ENCODE measurements around the gene DDIT4. TPM values are rescaled to one million over a fixed set of nuclear protein-coding genes. Genes with fewer than 3 reads are reported as not detected.

Gene DDIT4
- total RNA-seq, 4 donors from 2014 or later: 274 to 929 (median 421) TPM

DNA sequence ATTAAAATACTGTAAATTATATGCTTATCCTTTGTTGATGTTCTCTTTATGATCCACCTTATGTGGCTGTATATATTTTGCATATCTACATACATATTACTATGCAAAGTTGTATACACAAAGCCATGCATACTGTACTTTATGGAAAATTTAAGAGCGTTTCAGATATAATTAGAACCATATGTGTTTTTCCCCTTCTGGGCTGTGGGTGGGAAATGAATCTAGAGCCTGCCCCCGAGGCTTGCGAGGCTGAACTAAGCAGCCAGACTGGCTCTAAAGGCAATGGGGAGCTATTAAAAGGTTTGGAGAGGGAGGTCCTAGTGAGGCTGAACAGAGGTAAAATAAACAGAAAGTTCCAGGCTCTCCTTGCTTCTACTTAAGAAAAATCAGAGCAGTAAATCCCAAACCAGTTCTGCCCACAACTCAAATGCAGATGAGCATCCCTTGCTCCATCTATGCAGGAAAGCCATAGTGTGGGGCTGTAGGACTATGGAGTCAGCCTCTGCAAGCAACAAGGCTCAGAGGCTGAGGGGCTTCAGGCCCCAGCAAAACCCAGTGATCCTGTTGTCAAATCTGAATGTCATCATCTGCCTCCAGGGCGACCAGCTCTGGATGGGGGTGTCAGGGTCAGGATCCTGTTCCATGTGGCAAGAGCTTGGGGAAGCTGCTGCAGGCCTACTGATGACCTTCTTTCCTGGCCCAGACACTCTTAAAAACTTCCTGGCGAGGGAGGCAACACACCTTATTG lies 14.1 kb upstream of the DDIT4 start:
- 31 to 40% methylated on average over 5 of the region's 5 CpGs for WGBS, 2 donors
- intact Hi-C loops (cut with DNase I; ENCODE audit: low total_unique reads): no loop called here
- no peak for DNase-seq (ENCODE audit: low spot score in 2 of 2)
- no peak overlapping the region for H3K4me3 ChIP-seq (ENCODE audit: low read depth, poor library complexity, severe bottlenecking)
- no peak for TF ChIP-seq POLR2A (IDR thresholded peaks at IDR 0.05)
- TF ChIP-seq, protein P1, sequence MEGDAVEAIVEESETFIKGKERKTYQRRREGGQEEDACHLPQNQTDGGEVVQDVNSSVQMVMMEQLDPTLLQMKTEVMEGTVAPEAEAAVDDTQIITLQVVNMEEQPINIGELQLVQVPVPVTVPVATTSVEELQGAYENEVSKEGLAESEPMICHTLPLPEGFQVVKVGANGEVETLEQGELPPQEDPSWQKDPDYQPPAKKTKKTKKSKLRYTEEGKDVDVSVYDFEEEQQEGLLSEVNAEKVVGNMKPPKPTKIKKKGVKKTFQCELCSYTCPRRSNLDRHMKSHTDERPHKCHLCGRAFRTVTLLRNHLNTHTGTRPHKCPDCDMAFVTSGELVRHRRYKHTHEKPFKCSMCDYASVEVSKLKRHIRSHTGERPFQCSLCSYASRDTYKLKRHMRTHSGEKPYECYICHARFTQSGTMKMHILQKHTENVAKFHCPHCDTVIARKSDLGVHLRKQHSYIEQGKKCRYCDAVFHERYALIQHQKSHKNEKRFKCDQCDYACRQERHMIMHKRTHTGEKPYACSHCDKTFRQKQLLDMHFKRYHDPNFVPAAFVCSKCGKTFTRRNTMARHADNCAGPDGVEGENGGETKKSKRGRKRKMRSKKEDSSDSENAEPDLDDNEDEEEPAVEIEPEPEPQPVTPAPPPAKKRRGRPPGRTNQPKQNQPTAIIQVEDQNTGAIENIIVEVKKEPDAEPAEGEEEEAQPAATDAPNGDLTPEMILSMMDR (IDR thresholded peaks at IDR 0.05): no peak

DNA sequence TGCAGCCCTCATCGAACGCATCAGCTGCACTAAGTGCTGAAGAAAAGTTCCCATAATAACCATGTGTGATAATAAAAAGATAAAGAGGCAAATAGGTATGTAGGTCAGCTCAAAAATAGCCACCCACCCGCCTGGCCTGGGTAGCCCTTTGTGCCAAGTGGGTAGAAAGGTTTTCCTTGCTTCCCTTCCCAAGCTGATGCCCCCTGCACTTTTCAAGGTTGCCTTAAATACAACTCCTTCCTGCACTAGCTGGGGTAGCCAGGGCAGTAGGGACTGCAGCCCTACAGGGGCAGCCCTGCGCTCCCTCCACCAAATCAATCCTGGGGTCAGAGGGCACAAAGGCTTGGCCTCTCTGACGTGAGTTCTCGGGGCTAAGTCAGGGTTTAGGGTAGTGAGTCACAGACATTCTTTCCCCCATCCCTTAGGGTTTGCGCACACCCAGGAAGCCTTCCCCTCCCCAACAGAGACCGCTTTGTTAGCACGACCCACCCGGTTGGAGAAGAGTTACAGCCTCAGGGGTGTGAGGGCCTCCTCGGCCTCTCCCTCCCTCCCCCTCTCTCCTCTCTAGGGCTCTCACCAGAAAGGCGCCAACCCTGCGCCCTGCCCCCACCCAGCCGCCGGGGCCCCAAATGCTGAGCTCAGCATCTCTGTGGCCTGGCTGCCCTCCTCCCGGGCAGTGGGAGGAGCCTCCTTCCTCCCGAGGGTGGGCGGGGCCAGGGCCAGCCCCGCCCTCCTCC lies 13.3 kb upstream of the DDIT4 start:
- WGBS, 2 donors: 17 to 19% methylated on average over 16 to 18 of the region's 19 CpGs
- no peak overlapping the region for H3K4me3 ChIP-seq (ENCODE audit: low read depth, poor library complexity, severe bottlenecking)
- intact Hi-C loops (cut with DNase I; ENCODE audit: low total_unique reads): no loop called here
- TF ChIP-seq, protein P1 (IDR thresholded peaks at IDR 0.05): no peak
- no peak for TF ChIP-seq POLR2A (IDR thresholded peaks at IDR 0.05)
- peak in 1 of 2 donors; percentile 82 for DNase-seq (ENCODE audit: low spot score in 2 of 2)

GRCh38 chr10:72260976-72261783 lies 12.5 kb upstream of the DDIT4 start:
- no peak overlapping the region for H3K4me3 ChIP-seq (ENCODE audit: low read depth, poor library complexity, severe bottlenecking)
- intact Hi-C loops (cut with DNase I; ENCODE audit: low total_unique reads): no loop called here
- peak in 1 of 2 donors; percentile 96 for DNase-seq (ENCODE audit: low spot score in 2 of 2)
- TF ChIP-seq, protein P1 (IDR thresholded peaks at IDR 0.05): no peak
- TF ChIP-seq POLR2A (IDR thresholded peaks at IDR 0.05): no peak
- WGBS, 2 donors: 13 to 14% methylated on average over 20 to 24 of the region's 30 CpGs

- 91% methylated on average over 7 of the region's 7 CpGs for WGBS, 2 donors
- intact Hi-C loops (cut with DNase I; ENCODE audit: low total_unique reads): no loop called here
- no peak overlapping the region for H3K4me3 ChIP-seq (ENCODE audit: low read depth, poor library complexity, severe bottlenecking)
- DNase-seq (ENCODE audit: low spot score in 2 of 2): no peak
- no peak for TF ChIP-seq POLR2A (IDR thresholded peaks at IDR 0.05)
- TF ChIP-seq, protein P1 (IDR thresholded peaks at IDR 0.05): no peak
Observed at GRCh38 chr10:72261784-72262404, 11.8 kb upstream of the DDIT4 start.

DNA sequence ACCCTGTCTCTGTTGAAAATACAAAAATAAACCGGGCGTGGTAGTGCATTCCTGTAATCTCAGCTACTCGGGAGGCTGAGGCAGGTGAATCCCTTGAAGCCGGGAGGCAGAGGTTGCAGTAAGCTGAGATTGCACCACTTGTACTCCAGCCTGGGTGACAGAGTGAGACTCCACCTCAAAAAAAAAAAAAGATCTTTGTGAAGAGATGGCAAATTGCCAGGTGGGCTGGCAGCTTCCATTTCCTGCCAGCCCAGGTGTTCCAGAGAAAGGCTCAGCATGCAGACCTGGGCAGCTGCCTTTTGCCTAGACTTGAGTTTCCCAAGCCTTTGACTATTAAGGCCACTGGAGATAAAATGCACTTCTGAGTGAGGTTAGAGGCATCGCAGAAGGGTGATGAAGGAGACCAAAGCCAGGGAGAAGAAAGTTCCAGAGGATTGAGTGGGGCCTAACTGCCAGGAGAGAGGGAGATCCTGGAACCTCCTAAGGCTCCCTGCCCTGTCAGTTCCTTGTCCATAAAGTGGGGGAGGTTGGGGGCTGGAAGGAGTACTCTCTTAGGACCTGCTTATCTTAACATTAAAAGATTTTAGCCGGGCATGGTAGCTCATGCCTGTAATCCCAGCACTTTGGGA lies 10.0 kb upstream of the DDIT4 start:
- no peak overlapping the region for H3K4me3 ChIP-seq (ENCODE audit: low read depth, poor library complexity, severe bottlenecking)
- WGBS, 2 donors: 44 to 60% methylated on average over 6 of the region's 6 CpGs
- intact Hi-C loops (cut with DNase I; ENCODE audit: low total_unique reads): no loop called here
- TF ChIP-seq, protein P1 (IDR thresholded peaks at IDR 0.05): no peak
- no peak for TF ChIP-seq POLR2A (IDR thresholded peaks at IDR 0.05)
- no peak for DNase-seq (ENCODE audit: low spot score in 2 of 2)

Measured in lower leg skin (tissue), 4 donors.